GM21515 (cell line): ENCODE data around the gene MKKS.
A peak's percentile ranks its signal among the peaks of the same experiment; 100 is the strongest.

Experiments
- ATAC-seq: cut with Tn5 transposase; IDR thresholded peaks from one replicate; pipeline ENCODE4 v1.9.1; 2021; ENCODE audit not compliant: unreplicated experiment

The MKKS gene

GRCh38 chr20:10433623-10434466, at the start of gene MKKS:
TSS of gene MKKS (minus strand) at chr20:10434222. CDS start at chr20:10413514, 20,708 bp downstream.
- ATAC-seq, result peak; percentile 59

DNA sequence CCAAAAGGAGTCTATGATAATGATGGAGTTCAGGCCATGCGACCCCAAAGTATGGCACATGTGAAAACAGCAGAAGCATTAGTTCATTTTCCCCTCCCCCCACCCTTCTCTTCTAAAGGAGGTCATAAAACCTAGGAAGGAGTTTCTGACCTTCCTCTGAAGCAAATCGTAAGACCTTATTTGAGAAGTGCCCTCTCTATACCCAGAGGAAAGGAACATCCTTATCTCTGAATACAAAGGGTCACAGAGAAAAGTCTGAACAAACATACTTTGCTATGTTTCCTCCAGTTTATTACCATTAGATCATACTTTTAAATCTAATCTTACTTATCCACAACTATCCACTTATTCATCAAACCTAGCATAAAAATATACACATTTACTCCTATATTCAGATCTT, 49.7 kb upstream of the MKKS start:
- no peak for ATAC-seq

GRCh38 chr20:10481676-10482075, 47.7 kb upstream of the MKKS start:
- no peak for ATAC-seq

GRCh38 chr20:10478930-10479329, 44.9 kb upstream of the MKKS start:
- no peak for ATAC-seq

DNA sequence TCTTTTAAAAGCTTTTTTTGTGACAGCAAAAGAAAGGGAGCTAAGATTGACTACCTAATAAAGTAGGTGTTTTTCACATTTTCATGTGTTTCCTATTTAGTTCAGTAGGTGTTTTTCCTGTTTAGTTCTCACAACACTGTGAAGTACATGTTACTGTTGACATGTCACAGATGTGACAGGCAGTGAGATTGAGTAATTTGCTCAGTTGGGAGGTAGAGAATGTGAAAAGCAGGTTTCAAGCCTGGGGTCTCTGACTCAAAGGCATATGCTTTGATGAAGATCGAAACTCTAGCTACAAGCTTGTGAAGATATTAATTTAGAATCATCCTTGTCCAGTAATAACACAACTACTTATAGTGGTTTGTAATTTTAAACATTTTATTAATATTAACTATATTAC, 44.2 kb upstream of the MKKS start:
- peak; percentile 40 for ATAC-seq

GRCh38 chr20:10476319-10476724, 42.3 kb upstream of the MKKS start:
- ATAC-seq, result peak; percentile 85

DNA sequence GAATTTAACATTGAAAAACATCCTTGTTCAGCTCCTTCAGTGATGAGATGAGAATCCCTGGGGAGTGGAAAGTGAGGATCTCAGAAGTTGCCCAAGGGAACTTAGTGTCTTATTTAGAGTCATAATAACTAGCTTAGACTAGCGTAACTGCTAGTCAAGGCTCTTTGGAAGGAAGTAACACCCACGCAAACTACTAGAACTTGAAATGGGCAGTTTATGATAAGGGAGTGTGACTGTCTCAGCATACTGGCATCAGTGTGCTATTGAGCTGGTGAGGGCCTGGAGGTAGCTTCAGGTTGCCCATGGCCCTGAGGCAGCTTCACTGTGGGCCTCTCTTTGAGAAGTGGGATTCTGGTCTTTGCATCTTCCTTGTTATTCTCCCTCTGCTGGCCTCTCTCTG, 41.2 kb upstream of the MKKS start:
- no peak for ATAC-seq

GRCh38 chr20:10474606-10475184, 40.7 kb upstream of the MKKS start:
- no peak for ATAC-seq

DNA sequence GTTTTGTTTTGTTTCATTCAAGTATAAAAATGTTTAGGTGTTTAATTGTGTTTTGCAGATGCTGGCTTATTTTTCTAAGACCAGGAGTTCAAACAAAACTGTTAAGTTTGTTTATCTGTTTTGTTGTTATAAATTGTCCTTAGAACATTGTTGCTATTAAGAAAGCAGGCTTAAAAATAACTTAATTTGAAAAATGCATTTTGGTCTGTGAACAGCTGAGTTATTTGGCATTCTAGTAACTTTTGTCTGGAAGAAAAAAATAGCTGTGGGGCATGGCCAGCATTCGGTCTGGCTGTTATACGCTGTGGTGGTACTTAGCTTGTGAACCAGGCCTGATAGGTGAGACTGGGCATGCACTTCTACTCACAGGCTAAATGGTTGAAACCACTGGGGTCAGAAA, 38.8 kb upstream of the MKKS start:
- no peak for ATAC-seq

- no peak for ATAC-seq
These were observed 36.3 kb upstream of the MKKS start for GRCh38 chr20:10470276-10470675.

- no peak for ATAC-seq
These were observed 35.6 kb upstream of the MKKS start for GRCh38 chr20:10469599-10469998.

GRCh38 chr20:10469056-10469455, 35.0 kb upstream of the MKKS start:
- no peak for ATAC-seq

GRCh38 chr20:10468340-10468845, 34.4 kb upstream of the MKKS start:
- ATAC-seq, result no peak

DNA sequence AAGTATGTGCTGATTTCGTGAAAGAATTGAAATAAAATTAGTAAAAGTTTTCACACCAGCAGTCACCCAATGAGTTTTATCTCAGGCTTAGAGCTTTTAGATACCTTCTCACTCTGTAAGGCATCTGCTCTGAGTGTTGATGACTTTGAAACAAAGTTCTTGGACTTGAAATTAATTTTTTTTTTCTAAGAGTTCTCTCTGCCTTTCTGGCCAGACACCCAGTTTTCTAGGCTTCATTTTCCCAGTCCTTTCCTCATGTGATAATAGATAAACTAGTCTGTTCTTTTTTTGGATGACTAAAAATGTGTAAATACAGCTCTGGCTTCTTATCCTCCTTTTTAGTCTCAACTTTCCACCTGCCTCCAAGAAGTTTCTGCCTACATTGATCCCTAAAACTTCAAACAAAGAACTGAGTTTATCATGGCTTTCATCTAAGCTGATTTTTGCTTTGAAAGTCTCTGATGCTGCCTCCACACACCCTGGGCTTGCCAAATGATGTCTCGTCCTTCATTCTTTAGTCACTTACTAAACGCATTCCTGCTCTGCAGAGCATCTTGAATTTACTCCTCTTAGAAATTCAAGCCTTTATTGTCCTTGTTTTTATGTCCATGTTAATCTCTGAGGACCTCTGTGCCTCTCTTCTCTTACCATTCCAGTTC, 33.8 kb upstream of the MKKS start:
- no peak for ATAC-seq

- no peak for ATAC-seq
These were observed 32.8 kb upstream of the MKKS start for GRCh38 chr20:10466855-10467254.

- ATAC-seq, result no peak
These were observed 32.3 kb upstream of the MKKS start for GRCh38 chr20:10466325-10466724.

DNA sequence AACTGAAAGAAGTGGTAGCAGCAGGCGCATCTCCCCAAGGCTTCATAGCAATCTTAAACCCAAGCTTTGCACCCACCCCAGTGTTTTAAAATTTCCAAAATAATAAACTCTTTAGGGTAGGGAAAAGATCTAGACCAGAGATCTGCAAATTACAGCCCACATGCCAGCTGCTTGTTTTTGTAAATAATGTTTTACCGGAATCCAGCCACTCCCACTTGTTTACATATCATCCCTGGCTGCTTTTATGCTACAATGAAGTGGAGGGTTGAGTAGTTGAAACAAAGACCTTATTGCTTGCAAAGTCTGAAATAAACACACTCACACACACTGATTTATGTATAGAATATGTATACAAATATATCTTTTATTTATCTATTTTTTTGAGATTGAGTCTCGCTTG, 31.1 kb upstream of the MKKS start:
- no peak for ATAC-seq

- ATAC-seq, result no peak
These were observed 29.6 kb upstream of the MKKS start for GRCh38 chr20:10463622-10464021.

DNA sequence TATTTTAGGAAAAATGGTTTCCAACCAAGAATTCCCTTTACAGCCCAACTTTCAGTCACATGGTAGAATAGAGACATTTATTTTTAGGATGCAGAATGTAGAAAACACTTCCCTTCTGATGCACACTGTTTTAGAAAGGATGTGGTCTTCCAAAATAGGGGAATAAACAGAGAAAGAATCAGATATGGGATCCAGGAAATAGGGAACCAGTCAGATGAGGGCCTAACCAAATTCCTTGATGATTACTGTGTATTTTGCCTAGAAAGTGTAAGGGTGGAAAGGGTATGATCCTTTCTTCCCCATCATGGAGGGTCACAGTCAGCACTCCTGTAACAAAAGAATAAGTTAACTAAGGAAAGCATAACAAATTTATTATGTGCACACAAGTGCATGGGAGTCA, 28.5 kb upstream of the MKKS start:
- no peak for ATAC-seq

GRCh38 chr20:10461495-10461894, 27.5 kb upstream of the MKKS start:
- ATAC-seq, result no peak

DNA sequence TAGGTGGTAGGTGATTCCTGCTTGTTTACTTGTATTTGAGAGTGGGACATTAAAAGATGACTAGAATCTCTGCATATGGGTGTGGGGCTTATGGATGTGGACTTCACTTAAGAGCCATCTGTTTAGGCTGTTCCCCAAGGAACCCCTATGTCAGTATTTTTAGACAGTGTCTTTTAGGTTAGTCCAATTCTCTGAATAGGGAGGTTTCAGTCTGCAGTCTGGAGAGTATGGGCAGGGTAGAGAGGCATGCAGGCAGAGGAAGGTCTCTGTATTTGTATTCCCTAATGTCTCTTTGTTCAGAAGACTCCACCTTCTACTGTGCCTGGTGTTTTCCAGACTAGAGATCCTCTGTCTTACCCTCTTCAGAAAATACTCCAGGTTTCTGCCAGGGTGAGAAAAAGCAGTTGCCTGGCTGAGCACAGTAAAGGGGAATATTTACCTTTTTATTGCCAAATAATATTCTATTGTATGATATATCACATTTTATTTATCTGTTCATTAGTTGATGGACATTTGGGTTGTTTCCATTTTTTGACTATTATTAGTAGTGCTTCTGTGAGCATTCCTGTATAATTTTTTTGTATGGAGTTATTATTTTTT, 20.2 kb upstream of the MKKS start:
- ATAC-seq, result no peak

- ATAC-seq, result peak; percentile 95
These were observed 19.2 kb upstream of the MKKS start for GRCh38 chr20:10453241-10453640.
